Measurements from ENCODE around the gene CUL1. TPM values are rescaled to one million over a fixed set of nuclear protein-coding genes. Genes with fewer than 3 reads are reported as not detected.

Gene CUL1
- total RNA-seq, 2 experiments from 2014 or later = 60.6 to 61.2 TPM

DNA sequence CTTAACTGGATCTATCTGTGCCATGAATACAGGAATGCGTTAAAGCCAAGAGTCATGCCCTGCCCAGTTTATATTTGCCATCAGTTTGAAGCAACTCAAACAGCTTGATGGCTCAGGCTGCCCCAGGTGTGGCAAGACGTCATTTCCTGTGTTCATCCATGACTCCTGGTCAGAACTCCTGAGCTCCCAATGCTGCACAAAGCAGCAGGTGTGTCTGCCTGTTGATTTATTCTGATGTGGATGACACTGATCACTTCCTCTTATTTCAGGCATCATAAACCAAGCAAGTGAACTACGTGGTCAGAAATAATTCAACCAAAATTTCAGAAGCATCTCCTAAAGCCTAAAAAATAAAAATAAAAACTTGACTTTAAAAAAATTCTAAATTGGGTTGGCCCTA lies 116.9 kb downstream of the CUL1 start:
- ChIA-PET CTCF (interaction anchor here (0.9 to 2.0 kb wide), 7 partner anchors 10 to 330 kb away, joined by 3 to 5 read pairs (median 3); no protein-coding TSS in a partner anchor), POLR2A (interaction anchor here (1.1 to 1.8 kb wide), 3 partner anchors 8 to 32 kb away, joined by 3 to 7 read pairs (median 3); no protein-coding TSS in a partner anchor)
- Mint-ChIP-seq H3K4me1 (ENCODE audit: low read depth) (no peaks in the 10 kb centered on the region), H3K27me3 (no peaks in the 10 kb centered on the region), H3K27ac (no peak overlapping the region), H3K4me3 (no peak overlapping the region), H3K36me3 (ENCODE audit: low read depth) (peaks cover 79% of the 10 kb centered on the region), H3K9me3 (no peaks in the 10 kb centered on the region)
- DNase-seq (no peak), ATAC-seq (no peak)
- no peak for TF ChIP-seq CTCF (IDR thresholded peaks at IDR 0.05)
- intact Hi-C loops (cut with micrococcal nuclease) = no loop called here

DNA sequence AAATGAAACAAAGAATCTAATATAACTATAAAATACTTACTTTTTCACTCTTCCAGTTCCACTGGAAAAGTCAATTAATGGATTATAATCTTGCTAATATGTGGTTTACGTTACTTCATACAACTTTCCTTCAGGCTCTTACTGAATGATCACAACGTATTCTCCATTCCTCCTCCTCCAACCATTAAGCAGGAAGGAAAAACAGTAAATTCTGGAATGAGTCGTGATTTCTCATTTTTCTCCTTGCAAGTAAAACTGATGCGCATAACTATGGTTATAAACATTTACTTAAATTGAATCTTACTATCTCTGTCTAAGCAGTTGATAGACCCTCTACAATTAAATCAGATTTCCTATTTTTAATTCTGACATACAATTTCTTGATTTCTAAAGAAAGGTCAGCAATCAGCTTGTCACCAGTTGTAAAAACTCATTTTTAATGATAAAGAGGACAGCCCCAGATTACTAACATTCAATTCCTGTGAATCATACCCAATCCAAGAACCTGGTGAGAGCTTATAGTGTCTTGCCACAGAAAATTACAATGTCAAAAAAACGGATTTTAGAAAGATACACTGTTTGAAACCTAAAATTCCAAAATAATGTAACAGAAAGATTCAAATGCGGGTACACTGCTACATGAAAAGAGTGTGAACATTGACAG lies 121.1 kb downstream of the CUL1 start:
- no peak for TF ChIP-seq CTCF (IDR thresholded peaks at IDR 0.05)
- ATAC-seq = no peak
- no peak overlapping the region for H3K27ac Mint-ChIP-seq
- H3K9me3 Mint-ChIP-seq = no peaks in the 10 kb centered on the region
- no peak overlapping the region for H3K4me3 Mint-ChIP-seq
- peaks cover 63% of the 10 kb centered on the region for H3K36me3 Mint-ChIP-seq (ENCODE audit: low read depth)
- ChIA-PET POLR2A (interaction anchor here (1.2 kb wide), 1 partner anchor 13 kb away, joined by 3 read pairs; no protein-coding TSS in a partner anchor), CTCF (interaction anchor here (1.4 to 1.9 kb wide), 2 partner anchors 144 to 246 kb away, joined by 4 to 5 read pairs; no protein-coding TSS in a partner anchor)
- no peak for DNase-seq
- intact Hi-C loops (cut with micrococcal nuclease) = no loop called here
- H3K4me1 Mint-ChIP-seq (ENCODE audit: low read depth) = no peaks in the 10 kb centered on the region
- H3K27me3 Mint-ChIP-seq = no peaks in the 10 kb centered on the region

- no peaks in the 10 kb centered on the region for H3K9me3 Mint-ChIP-seq
- ChIA-PET POLR2A (no interaction called here), CTCF (interaction anchor here (0.8 kb wide), 1 partner anchor 16 kb away, joined by 3 read pairs; no protein-coding TSS in a partner anchor)
- TF ChIP-seq CTCF (IDR thresholded peaks at IDR 0.05) = no peak
- peaks cover 66% of the 10 kb centered on the region for H3K36me3 Mint-ChIP-seq (ENCODE audit: low read depth)
- H3K27me3 Mint-ChIP-seq = no peaks in the 10 kb centered on the region
- no peaks in the 10 kb centered on the region for H3K4me1 Mint-ChIP-seq (ENCODE audit: low read depth)
- DNase-seq = no peak
- no peak for ATAC-seq
- H3K27ac Mint-ChIP-seq = no peak overlapping the region
- intact Hi-C loops (cut with micrococcal nuclease) = no loop called here
- no peak overlapping the region for H3K4me3 Mint-ChIP-seq
These were observed 122.7 kb downstream of the CUL1 start for GRCh38 chr7:148821422-148821821.

DNA sequence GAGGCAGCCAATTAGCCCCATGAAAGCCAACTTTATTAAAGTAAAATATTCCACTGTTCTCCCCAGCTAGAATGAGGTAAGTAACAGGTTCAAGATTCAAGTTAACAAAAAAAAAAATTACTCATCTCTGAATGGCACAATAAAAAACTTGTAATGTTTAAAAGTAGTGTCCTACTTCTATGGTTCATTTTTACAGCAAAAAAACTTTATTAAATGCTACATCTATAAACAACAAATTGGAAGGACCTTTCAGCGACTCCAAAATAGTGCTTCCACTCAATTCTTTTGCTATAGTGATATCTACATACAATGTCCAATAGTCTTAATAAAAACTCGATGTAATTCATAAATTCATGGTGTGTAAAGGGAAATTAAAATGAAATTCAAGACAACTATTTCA lies 126.2 kb downstream of the CUL1 start:
- H3K4me3 Mint-ChIP-seq = no peak overlapping the region
- no peaks in the 10 kb centered on the region for H3K4me1 Mint-ChIP-seq (ENCODE audit: low read depth)
- ATAC-seq = no peak
- peaks cover 58% of the 10 kb centered on the region for H3K36me3 Mint-ChIP-seq (ENCODE audit: low read depth)
- ChIA-PET CTCF (no interaction called here), POLR2A (no interaction called here)
- no peak for DNase-seq
- H3K27ac Mint-ChIP-seq = no peak overlapping the region
- no peak for TF ChIP-seq CTCF (IDR thresholded peaks at IDR 0.05)
- no peaks in the 10 kb centered on the region for H3K9me3 Mint-ChIP-seq
- H3K27me3 Mint-ChIP-seq = no peaks in the 10 kb centered on the region
- intact Hi-C loops (cut with micrococcal nuclease) = no loop called here

DNA sequence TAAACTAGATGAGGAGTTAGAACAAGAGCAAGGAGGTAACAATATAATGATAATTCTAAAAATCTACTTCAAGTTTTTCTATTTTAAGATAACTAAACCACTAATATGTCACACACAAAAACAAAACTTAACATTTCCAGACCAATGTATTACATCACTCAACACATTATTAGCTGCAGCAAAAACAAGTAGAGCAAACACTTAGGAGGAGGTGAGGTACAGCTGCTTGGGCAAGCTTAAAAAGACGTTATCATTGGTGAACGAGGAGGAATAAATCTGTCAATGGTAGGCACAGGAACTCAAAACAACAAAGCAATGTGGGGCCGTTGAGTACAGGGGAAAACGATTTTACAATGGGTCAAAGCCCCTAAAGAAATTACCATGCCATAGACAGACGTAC lies 126.6 kb downstream of the CUL1 start:
- ATAC-seq (no peak), DNase-seq (no peak)
- CTCF ChIA-PET = no interaction called here
- POLR2A ChIA-PET = no interaction called here
- Mint-ChIP-seq H3K27ac (no peak overlapping the region), H3K36me3 (ENCODE audit: low read depth) (peaks cover 58% of the 10 kb centered on the region), H3K4me1 (ENCODE audit: low read depth) (no peaks in the 10 kb centered on the region), H3K4me3 (no peak overlapping the region), H3K9me3 (no peaks in the 10 kb centered on the region), H3K27me3 (no peaks in the 10 kb centered on the region)
- TF ChIP-seq CTCF (IDR thresholded peaks at IDR 0.05) = no peak
- intact Hi-C loops (cut with micrococcal nuclease) = no loop called here
